Activated CD8-positive, alpha-beta memory T cell treated with anti-CD3 and anti-CD28 coated beads, Interleukin-2, amount 50 U/mL, for 24 hours (primary cell): ENCODE measurements around the gene LIN37.
A peak's percentile ranks its signal among the peaks of the same experiment; 100 is the strongest.

Source experiments
- DNase-seq: peaks from one replicate; pipeline ENCODE4 v3.0.0-alpha.2; 2020; ENCODE audit errors: extremely low read depth

Gene LIN37

DNA sequence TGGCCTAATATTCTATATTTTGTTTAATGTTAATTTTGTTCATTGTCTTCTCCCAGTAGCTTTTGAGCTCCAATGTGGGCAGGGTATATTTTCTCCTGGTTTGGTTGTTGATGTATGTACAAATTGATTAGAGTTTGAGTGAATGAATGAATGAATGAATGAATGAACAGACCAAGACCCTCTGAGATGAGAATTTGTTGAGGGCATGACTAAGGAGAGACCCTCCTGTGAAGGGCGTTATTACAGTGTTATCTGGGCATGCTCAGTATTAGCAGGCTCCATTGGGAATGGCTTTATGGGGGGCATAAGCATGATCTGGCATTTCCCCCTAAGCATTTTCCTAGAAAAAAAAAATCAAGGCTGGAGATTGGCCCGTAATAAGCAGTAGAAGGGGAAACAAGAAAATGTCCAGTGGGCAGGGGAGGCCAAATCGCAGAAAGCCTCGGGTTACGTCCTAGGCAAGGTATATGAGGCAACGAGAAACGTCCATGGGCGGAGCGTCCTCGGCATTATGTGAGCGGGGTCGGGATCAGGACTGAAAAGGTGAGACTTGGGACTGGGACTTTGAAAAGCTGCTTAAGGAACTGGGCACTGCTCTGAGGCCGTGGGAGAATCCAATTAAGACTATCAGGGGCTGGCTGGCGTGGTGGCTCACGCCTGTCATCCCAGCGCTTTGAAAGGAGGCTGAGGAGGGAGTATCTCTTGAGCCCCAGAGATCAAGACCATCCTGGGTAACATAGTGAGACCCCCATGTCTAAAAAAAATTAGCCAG lies 26.1 kb downstream of the LIN37 start:
- DNase-seq: no peak

DNA sequence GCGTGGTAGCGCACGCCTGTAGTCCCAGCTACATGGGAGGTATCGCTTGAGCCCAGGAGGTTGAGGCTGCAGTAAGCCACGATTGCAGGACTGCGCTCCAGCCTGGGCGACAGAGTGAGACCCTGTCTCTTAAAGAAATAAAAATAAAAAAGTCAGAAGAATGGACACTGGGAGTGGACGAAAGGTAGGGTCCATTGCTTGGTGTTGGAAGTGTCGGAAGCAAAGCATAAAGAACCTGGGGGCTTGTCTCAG lies 26.6 kb downstream of the LIN37 start:
- DNase-seq: no peak

DNA sequence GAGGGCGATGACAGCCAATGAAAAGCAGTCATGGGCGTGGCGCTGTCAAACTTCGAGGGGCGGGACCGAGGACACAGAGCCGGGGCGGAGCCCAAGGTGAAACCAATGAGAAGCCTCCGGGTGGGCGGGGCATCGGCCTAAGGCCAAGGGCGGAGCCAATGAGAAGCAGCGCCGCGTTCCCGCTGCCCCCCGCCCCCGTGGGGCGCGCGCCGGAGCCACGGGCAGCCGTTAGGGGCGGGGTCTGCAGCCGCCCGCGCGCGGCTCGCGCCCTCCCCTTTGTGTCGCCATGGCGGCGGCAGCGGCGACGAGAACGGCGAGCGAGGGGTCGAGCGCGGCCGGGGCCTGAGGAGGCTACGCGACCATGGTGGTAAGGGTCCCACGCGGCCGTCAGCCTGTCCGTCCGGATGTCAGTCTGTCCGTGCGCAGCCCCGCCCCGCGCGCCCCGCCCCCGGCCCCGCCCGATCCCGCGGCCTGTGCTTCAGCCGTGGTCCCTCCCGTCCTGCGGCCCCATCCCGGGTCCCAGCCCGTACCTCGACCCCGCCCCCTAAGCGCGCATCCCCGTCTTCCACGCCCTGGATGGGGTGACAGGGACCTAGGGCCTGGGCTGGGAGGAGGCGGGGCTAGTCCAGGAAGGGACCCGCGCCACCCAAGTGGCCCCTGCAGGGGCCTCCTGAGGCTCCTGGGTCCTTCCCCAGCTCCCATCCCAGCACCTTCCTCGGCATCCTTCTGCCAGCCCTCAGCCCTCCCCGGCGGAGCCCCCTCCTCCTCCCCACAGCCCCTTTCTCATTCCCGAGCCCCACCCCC lies 27.1 kb downstream of the LIN37 start, which contains the start of gene ARHGAP33:
ARHGAP33 (plus strand) TSS at position 267 of the 804 bp plus-strand sequence; CDS start at position 362, 95 bp downstream.
- peak; percentile 97 for DNase-seq

DNA sequence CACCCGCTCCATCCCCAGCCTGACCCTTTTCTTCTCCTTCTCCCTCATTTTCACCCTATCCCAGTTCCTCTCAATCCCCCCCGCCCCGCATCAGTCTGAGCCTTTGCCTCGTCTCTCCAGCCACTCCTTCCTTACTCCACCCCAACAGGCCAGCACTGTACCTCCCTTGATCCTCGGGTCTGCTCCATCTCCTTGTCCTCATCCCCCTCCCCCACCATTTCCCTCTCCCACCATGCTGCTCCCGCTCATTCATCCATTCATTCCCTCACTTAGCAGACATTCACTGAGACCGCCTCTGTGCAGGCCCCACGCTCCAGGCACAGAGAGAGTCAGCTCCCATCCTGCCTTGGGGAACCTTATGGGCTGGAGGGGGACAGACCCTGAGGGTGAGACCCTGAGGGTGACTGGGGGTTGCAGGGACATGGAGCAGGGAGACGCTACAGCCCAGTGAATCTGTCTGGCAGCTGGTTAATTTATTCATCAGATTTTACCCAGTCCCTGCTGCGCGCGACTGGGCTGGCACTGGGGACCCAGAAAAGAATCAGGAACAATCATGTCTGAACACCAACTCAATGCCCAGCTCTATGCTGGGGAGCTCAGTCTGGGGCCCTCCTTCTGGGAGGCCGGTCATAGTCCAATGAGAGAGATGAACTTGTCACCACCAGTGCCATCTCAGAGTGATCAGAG lies 27.9 kb downstream of the LIN37 start:
- DNase-seq: no peak

DNA sequence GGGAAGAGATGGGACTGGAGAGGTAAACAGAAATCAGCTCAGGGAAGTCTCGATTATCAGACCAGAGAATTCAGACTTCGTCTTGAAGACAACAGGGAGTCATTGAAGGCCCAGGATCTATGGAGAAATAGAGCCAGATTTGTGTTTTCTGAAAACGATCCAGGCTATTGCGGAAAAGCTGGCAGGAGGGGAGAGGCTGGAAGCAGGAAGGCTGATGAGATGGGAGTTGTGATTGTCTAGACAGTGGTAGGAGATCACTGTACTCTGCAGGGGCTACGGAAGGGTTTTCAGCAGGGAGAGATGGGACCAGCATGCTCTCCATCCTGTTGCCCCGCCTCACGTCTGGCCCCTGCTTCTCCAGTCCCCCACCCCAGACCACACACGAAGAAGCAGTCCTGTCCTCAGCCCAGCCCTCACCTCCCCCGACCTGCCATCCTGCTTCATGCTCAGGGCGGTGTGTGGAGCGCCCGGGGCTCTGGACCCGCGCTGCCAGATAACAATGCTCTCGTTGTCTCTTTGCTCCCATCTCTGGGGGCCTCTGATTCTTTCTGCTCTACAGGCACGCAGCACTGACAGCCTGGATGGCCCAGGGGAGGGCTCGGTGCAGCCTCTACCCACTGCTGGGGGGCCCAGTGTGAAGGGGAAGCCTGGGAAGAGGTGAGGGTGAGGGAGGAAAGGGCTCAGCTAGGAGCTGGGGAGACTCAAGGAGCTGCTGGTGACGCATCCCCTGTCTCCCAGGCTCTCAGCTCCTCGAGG lies 28.9 kb downstream of the LIN37 start:
- DNase-seq: no peak

DNA sequence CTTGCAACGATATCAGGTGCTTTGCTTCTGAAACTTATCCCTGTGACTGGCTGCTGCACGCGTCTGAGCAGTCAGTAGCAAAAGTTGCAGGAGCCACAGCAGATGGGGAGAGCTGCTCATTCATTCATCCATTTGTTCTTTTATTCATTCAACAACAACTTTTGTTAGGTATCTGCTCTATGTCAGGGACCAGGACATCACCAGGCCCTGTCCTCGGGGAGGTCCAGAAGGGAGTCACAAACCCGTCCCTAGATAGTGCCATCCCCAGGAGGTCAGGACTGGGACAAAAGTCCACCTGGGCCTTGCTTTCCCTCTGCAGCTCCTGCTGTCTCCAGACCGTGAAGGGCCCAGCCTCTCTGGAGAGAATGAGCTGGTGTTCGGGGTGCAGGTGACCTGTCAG lies 29.6 kb downstream of the LIN37 start:
- DNase-seq: no peak

DNA sequence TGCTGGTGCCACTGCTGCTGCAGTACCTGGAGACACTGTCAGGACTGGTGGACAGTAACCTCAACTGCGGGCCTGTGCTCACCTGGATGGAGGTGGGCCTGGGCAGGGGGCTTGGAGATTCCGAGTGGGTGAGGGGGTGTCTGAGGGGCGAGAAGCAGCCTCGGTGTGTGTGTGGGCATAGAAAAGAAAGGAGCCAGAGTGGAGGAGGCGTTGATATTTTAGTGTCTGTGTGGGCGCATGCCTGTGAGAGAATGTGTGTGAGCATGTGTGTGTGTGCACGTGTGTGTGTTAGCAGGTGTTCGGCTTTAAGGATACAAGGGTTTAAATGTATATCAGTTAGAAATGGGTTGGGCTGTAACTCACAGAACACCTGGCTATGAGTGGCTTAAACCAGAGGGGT lies 30.7 kb downstream of the LIN37 start:
- DNase-seq: no peak

DNA sequence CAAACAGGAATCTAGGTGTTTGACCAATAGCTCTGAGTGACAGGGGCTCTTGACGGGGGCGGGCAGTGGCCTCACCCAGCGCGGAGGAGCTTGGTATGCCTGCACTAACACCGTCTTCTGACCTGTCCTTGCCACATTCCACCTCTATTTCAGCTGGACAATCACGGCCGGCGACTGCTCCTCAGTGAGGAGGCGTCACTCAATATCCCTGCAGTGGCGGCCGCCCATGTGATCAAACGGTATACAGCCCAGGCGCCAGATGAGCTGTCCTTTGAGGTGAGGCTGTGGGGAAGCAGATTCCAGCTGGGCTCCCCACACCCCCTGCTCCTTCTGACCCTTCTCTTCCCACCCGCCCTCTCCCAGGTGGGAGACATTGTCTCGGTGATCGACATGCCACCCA lies 31.7 kb downstream of the LIN37 start:
- no peak for DNase-seq

DNA sequence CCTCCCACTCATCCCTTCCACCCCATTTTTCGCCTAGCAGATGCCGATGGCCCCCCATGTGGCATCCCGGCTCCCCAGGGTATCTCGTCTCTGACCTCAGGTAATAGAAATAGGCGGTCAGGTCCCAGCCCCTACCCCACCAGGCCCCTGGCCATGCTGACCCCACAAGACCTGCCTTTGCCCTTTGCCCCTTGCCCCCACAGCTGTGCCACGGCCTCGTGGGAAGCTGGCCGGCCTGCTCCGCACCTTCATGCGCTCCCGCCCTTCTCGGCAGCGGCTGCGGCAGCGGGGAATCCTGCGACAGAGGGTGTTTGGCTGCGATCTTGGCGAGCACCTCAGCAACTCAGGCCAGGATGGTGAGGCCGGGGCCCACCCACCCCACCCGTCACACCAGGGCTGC lies 32.3 kb downstream of the LIN37 start:
- DNase-seq: no peak

DNA sequence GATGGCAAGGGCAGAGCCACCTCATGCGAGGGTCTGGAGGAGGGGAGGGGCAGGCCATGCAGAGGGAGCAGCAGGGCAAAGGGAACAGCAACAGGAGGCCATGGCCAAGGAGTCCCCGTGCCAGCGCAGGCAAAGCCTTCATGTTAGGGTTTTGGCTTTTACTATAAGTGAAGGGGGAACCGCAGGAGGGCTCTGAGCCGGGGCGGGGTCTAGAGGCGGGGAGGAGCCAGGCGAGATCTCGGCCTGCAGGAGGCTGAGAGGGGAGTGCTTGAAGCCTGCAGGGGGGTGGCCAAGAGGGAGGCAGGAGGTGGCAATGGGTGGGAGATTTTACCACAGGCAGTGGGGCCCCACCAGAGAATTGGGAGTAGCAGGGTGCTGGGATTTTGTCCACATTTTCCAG lies 33.3 kb downstream of the LIN37 start:
- no peak for DNase-seq

DNA sequence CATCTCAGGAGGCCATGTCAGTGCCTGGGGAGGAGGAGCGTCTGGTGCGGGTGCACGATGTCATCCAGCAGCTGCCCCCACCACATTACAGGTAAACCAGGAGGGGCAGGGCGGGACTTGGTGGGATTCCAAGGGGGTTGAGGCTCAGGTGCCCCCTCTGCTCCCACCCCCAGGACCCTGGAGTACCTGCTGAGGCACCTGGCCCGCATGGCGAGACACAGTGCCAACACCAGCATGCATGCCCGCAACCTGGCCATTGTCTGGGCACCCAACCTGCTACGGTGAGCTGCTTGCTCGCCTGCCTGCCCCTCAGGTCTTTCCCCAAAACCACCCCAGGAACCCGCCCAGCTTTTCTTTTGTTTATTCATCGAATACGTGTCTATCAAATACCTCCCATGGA lies 34.2 kb downstream of the LIN37 start:
- no peak for DNase-seq

DNA sequence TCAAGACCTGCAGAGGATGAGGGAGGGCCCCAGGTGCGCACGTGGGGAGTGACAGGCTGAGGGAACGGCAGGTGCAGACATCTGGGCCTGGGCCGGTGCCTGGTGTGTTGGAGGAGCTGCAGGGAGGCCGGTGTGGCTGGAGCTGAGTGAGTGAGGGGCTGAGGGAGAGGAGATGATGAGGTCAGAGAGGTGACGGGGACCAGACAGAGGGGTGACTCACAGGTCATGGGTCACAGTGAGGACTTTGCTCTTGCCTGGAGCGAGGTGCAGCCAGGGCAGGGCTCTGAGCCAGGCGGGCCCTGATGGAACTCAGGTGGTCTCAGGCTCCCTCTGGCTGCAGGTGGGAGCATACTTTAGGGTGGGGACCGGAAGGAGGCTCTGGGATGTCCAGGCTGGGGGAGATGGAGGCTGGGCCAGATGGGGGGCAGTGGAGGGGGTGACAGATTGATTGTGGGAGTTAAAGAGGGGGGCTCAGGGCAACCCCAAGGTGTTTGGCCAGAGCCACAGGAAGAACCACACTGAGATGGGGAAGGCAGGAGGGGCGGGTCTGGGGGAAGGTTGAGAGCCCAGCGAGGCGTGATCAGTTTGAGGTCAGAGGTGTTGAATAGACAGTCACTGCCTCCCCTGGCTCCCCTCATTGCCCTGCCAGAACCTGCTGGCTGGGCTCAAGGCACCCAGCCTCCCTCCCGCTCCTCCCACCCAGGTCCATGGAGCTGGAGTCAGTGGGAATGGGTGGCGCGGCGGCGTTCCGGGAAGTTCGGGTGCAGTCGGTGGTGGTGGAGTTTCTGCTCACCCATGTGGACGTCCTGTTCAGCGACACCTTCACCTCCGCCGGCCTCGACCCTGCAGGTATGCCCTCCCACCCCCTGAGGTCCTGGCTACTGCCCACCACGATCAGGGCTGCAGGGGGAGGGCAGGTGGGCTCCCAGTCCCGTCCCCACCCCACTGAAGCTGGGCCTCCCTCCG lies 35.4 kb downstream of the LIN37 start:
- no peak for DNase-seq

DNA sequence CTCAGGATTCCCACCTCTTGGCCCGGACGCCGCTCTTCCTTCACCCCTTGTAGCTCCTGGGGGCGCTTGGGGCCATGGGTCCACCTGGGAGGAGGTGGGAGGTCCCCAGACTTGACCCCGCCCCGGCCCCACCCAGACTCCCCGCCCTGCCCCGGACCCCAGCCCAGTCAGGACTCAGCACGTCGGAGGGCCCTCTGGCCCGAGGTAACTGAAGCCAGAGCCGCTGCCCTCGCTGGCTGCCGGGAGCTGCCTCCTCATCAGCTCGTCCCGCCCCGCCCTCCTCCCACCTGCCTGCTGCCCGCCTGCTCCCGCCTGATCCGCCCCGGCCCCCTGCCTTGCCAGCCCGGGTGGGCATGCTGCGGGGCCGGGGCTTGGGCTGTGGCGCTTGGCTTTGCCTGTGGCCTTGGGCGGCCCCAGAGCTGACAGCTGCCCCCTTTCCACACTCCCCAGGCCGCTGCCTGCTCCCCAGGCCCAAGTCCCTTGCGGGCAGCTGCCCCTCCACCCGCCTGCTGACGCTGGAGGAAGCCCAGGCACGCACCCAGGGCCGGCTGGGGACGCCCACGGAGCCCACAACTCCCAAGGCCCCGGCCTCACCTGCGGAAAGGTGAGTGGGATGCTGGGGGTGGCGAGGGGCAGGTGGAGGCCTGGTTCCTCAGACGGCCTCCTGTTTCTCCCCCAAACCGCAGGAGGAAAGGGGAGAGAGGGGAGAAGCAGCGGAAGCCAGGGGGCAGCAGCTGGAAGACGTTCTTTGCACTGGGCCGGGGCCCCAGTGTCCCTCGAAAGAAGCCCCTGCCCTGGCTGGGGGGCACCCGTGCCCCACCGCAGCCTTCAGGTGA lies 36.3 kb downstream of the LIN37 start:
- no peak for DNase-seq

DNA sequence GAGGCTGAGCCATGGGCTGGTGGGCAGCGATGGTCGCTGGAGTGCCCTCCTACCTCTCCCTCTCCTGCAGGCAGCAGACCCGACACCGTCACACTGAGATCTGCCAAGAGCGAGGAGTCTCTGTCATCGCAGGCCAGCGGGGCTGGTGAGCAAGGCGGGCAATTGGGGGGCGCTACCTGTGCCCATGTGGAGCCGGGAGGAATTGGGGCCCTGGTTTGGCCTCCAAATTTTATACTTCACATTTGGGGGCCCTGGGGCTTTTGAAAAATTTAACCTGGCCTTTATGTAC lies 36.9 kb downstream of the LIN37 start:
- no peak for DNase-seq

DNA sequence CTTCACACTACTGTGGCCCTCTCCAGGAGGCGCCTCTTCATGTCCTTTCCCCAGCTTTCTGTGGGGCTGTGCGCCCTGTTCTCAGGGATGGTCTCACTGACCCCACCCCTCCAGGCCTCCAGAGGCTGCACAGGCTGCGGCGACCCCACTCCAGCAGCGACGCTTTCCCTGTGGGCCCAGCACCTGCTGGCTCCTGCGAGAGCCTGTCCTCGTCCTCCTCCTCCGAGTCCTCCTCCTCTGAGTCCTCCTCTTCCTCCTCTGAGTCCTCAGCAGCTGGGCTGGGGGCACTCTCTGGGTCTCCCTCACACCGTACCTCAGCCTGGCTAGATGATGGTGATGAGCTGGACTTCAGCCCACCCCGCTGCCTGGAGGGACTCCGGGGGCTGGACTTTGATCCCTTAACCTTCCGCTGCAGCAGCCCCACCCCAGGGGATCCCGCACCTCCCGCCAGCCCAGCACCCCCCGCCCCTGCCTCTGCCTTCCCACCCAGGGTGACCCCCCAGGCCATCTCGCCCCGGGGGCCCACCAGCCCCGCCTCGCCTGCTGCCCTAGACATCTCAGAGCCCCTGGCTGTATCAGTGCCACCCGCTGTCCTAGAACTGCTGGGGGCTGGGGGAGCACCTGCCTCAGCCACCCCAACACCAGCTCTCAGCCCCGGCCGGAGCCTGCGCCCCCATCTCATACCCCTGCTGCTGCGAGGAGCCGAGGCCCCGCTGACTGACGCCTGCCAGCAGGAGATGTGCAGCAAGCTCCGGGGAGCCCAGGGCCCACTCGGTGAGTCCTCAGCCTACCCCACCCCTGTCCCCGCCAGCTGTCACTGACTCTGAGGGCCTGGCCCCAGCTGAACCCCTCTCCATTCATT lies 38.2 kb downstream of the LIN37 start:
- DNase-seq: no peak

DNA sequence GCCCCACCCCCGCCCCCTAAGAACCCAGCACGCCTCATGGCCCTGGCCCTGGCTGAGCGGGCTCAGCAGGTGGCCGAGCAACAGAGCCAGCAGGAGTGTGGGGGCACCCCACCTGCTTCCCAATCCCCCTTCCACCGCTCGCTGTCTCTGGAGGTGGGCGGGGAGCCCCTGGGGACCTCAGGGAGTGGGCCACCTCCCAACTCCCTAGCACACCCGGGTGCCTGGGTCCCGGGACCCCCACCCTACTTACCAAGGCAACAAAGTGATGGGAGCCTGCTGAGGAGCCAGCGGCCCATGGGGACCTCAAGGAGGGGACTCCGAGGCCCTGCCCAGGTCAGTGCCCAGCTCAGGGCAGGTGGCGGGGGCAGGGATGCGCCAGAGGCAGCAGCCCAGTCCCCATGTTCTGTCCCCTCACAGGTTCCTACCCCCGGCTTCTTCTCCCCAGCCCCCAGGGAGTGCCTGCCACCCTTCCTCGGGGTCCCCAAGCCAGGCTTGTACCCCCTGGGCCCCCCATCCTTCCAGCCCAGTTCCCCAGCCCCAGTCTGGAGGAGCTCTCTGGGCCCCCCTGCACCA lies 38.9 kb downstream of the LIN37 start:
- no peak for DNase-seq

DNA sequence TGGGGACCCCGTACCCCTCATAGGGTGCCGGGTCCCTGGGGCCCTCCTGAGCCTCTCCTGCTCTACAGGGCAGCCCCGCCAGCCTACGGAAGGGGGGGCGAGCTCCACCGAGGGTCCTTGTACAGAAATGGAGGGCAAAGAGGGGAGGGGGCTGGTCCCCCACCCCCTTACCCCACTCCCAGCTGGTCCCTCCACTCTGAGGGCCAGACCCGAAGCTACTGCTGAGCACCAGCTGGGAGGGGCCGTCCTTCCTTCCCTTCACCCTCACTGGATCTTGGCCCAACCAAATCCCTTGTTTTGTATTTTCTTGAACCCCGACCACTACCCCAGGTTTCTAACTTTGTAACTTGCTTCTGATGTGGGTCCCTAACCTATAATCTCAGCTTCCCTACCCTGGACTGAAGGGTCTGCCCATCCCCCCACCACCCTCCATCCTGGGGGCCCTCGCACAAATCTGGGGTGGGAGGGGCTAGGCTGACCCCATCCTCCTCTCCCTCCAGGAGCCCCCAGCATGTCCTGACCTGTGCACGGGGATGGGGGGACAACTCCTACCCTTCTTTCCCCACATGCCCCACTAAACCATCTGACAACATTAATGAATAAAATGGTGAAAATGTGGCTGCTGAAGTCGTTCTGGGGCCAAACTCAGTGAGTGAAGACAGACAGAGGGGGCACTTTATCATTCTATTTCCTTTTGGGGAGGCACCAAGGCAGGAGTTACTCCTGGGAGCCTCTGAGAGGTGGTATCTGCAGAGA lies 40.0 kb downstream of the LIN37 start:
- DNase-seq: no peak
